ENCODE data around the gene TMEM272.

Gene TMEM272

GRCh38 chr13:51823863-51824262 lies 21.1 kb downstream of the TMEM272 start:
- DNase-seq = no peak

GRCh38 chr13:51823359-51823758 lies 21.6 kb downstream of the TMEM272 start:
- DNase-seq = no peak

GRCh38 chr13:51822106-51822815 lies 22.7 kb downstream of the TMEM272 start:
- DNase-seq = peak; percentile 33

GRCh38 chr13:51821606-51822005 lies 23.4 kb downstream of the TMEM272 start:
- no peak for DNase-seq

GRCh38 chr13:51820016-51820597 lies 24.9 kb downstream of the TMEM272 start:
- no peak for DNase-seq

GRCh38 chr13:51819544-51819943 lies 25.4 kb downstream of the TMEM272 start:
- no peak for DNase-seq

- DNase-seq = peak; percentile 70
These were observed 26.0 kb downstream of the TMEM272 start for GRCh38 chr13:51818781-51819511.

GRCh38 chr13:51818276-51818675 lies 26.7 kb downstream of the TMEM272 start:
- DNase-seq = no peak

- DNase-seq = no peak
These were observed 27.3 kb downstream of the TMEM272 start for GRCh38 chr13:51817717-51818116.

- DNase-seq = no peak
These were observed 28.2 kb downstream of the TMEM272 start for GRCh38 chr13:51816604-51817249.

GRCh38 chr13:51815848-51816247 lies 29.1 kb downstream of the TMEM272 start:
- no peak for DNase-seq

GRCh38 chr13:51814825-51815650 lies 29.9 kb downstream of the TMEM272 start:
- DNase-seq = peak; percentile 77

- no peak for DNase-seq
These were observed 30.9 kb downstream of the TMEM272 start for GRCh38 chr13:51814071-51814470.

- DNase-seq = no peak
These were observed 33.0 kb downstream of the TMEM272 start for GRCh38 chr13:51811920-51812451.

- DNase-seq = no peak
These were observed 33.9 kb downstream of the TMEM272 start for GRCh38 chr13:51811046-51811445.

GRCh38 chr13:51808811-51809210 lies 36.2 kb downstream of the TMEM272 start:
- no peak for DNase-seq

- DNase-seq = no peak
These were observed 37.9 kb downstream of the TMEM272 start for GRCh38 chr13:51807041-51807440.

GRCh38 chr13:51806566-51806965 lies 38.4 kb downstream of the TMEM272 start:
- DNase-seq = no peak

- DNase-seq = no peak
These were observed 39.1 kb downstream of the TMEM272 start for GRCh38 chr13:51805925-51806324.

- no peak for DNase-seq
These were observed 39.7 kb downstream of the TMEM272 start for GRCh38 chr13:51805313-51805712.

GRCh38 chr13:51804295-51805172 lies 40.4 kb downstream of the TMEM272 start:
- DNase-seq = peak; percentile 53

All from activated naive CD4-positive, alpha-beta T cell treated with Interleukin-2 at 50 U/mL for 16 hours (primary cell).